Measurements from ENCODE around the gene LRRC55.

Gene LRRC55

DNA sequence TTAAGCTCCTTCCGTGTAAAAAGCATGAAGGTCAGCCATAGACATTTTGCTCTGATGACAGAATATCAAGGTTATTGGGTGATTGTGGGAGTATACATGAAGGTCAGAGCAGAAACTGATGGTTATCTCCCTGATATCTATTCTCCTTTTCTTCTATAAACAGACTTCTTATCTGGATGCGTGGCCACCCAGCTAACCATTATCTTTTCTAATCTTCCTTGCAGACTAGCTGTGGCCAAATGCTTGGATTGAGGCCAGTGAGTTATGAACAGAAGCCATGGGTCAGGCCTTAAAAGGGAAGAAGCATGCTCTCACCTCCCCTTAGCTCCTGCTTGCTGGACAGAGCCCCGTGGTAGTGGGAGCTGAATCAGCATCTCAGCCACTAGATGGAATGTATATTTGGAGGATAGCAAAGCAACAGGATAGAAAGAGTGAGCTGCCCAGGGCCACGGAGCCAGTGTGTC, 31.3 kb upstream of the LRRC55 start:
- Histone ChIP-seq H3F3A (ENCODE audit: insufficient read depth, low read length) (no peaks in the 10 kb centered on the region), H3K36me3 (replicated peaks; ENCODE audit: insufficient read depth, low read length) (no peaks in the 10 kb centered on the region), H3K27ac (ENCODE audit: low read length) (no peak overlapping the region), H2AFZ (ENCODE audit: low read length) (no peak overlapping the region), H3K9me2 (replicated peaks; ENCODE audit: insufficient read depth, low read length) (no peaks in the 10 kb centered on the region), H3K4me2 (ENCODE audit: low read depth, low read length) (no peak overlapping the region), H3K4me3 (ENCODE audit: low read length) (no peak overlapping the region), H3K79me2 (ENCODE audit: low read length) (no peaks in the 10 kb centered on the region), H4K20me1 (ENCODE audit: insufficient read depth, low read length) (no peaks in the 10 kb centered on the region), H3K27me3 (replicated peaks; ENCODE audit: insufficient read depth, low read length) (no peaks in the 10 kb centered on the region), H3K9me3 (replicated peaks; ENCODE audit: insufficient read depth, low read length) (no peaks in the 10 kb centered on the region), H3K9ac (ENCODE audit: low read length) (no peak overlapping the region), H3K4me1 (ENCODE audit: low read length) (no peaks in the 10 kb centered on the region)
- no peak for TF ChIP-seq EZH2 (optimal IDR thresholded peaks at IDR 0.05; ENCODE audit: low read depth, low read length)
- TF ChIP-seq, protein P1, sequence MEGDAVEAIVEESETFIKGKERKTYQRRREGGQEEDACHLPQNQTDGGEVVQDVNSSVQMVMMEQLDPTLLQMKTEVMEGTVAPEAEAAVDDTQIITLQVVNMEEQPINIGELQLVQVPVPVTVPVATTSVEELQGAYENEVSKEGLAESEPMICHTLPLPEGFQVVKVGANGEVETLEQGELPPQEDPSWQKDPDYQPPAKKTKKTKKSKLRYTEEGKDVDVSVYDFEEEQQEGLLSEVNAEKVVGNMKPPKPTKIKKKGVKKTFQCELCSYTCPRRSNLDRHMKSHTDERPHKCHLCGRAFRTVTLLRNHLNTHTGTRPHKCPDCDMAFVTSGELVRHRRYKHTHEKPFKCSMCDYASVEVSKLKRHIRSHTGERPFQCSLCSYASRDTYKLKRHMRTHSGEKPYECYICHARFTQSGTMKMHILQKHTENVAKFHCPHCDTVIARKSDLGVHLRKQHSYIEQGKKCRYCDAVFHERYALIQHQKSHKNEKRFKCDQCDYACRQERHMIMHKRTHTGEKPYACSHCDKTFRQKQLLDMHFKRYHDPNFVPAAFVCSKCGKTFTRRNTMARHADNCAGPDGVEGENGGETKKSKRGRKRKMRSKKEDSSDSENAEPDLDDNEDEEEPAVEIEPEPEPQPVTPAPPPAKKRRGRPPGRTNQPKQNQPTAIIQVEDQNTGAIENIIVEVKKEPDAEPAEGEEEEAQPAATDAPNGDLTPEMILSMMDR (IDR thresholded peaks at IDR 0.05; ENCODE audit: low read length), result no peak
- no peak for DNase-seq

DNA sequence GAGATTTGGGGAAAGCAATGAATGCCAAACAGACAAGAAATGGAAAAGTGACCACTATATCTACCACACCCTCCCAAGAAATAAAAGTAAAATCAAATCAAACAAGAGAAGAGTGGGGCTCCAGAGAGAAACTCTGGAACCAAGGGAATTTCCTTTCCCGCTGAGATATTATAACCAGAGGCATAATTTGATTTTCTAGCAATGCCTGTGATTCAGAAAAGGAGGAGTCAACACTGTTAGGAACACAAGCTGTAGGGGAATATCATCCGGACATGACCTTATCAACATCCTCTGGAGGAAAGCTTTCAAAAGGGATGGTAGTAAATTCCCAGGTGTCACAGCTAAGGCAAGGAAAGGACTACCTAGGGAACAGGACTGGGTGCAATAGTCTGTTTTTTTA, 29.6 kb upstream of the LRRC55 start:
- no peak overlapping the region for H3K9ac ChIP-seq (ENCODE audit: low read length)
- no peak overlapping the region for H3K4me2 ChIP-seq (ENCODE audit: low read depth, low read length)
- no peaks in the 10 kb centered on the region for H3K4me1 ChIP-seq (ENCODE audit: low read length)
- H3K9me3 ChIP-seq (replicated peaks; ENCODE audit: insufficient read depth, low read length), result no peaks in the 10 kb centered on the region
- H2AFZ ChIP-seq (ENCODE audit: low read length), result no peak overlapping the region
- TF ChIP-seq EZH2 (optimal IDR thresholded peaks at IDR 0.05; ENCODE audit: low read depth, low read length) (no peak), EZH2phosphoT487 (IDR thresholded peaks at IDR 0.05; ENCODE audit: low read length) (no peak)
- H3K4me3 ChIP-seq (ENCODE audit: low read length), result no peak overlapping the region
- no peak for DNase-seq
- H3K79me2 ChIP-seq (ENCODE audit: low read length), result no peaks in the 10 kb centered on the region
- H4K20me1 ChIP-seq (ENCODE audit: insufficient read depth, low read length), result no peaks in the 10 kb centered on the region
- H3K27me3 ChIP-seq (replicated peaks; ENCODE audit: insufficient read depth, low read length), result no peaks in the 10 kb centered on the region
- no peaks in the 10 kb centered on the region for H3F3A ChIP-seq (ENCODE audit: insufficient read depth, low read length)
- no peak overlapping the region for H3K27ac ChIP-seq (ENCODE audit: low read length)
- H3K36me3 ChIP-seq (replicated peaks; ENCODE audit: insufficient read depth, low read length), result no peaks in the 10 kb centered on the region
- no peaks in the 10 kb centered on the region for H3K9me2 ChIP-seq (replicated peaks; ENCODE audit: insufficient read depth, low read length)

DNA sequence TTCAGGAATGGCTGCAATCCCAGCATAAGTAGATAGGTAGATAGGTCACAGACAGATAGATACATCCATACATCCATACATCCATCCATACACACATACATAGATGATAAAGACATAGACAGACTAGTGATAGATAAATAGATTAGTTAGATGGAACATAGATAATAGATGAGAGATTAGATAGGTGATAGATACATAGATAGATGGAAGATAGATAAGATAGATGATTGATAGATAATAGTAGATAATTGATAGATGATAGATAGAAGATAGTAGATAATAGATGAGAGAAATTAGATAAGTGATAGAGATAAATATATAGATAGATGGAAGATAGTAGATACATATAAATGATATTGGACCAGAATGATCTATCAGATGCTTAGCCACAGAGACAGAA, 28.3 kb upstream of the LRRC55 start:
- H3K9ac ChIP-seq (ENCODE audit: low read length), result no peak overlapping the region
- no peaks in the 10 kb centered on the region for H4K20me1 ChIP-seq (ENCODE audit: insufficient read depth, low read length)
- no peaks in the 10 kb centered on the region for H3K9me3 ChIP-seq (replicated peaks; ENCODE audit: insufficient read depth, low read length)
- H3K4me1 ChIP-seq (ENCODE audit: low read length), result no peaks in the 10 kb centered on the region
- no peaks in the 10 kb centered on the region for H3K9me2 ChIP-seq (replicated peaks; ENCODE audit: insufficient read depth, low read length)
- H3K27me3 ChIP-seq (replicated peaks; ENCODE audit: insufficient read depth, low read length), result no peaks in the 10 kb centered on the region
- no peak for DNase-seq
- no peaks in the 10 kb centered on the region for H3K36me3 ChIP-seq (replicated peaks; ENCODE audit: insufficient read depth, low read length)
- TF ChIP-seq EZH2phosphoT487 (IDR thresholded peaks at IDR 0.05; ENCODE audit: low read length) (no peak), EZH2 (optimal IDR thresholded peaks at IDR 0.05; ENCODE audit: low read depth, low read length) (no peak)
- TF ChIP-seq, protein P1 (IDR thresholded peaks at IDR 0.05; ENCODE audit: low read length), result no peak
- H3F3A ChIP-seq (ENCODE audit: insufficient read depth, low read length), result no peaks in the 10 kb centered on the region
- H3K27ac ChIP-seq (ENCODE audit: low read length), result no peak overlapping the region
- no peak overlapping the region for H2AFZ ChIP-seq (ENCODE audit: low read length)
- H3K4me2 ChIP-seq (ENCODE audit: low read depth, low read length), result no peak overlapping the region
- H3K4me3 ChIP-seq (ENCODE audit: low read length), result no peak overlapping the region
- H3K79me2 ChIP-seq (ENCODE audit: low read length), result no peaks in the 10 kb centered on the region

DNA sequence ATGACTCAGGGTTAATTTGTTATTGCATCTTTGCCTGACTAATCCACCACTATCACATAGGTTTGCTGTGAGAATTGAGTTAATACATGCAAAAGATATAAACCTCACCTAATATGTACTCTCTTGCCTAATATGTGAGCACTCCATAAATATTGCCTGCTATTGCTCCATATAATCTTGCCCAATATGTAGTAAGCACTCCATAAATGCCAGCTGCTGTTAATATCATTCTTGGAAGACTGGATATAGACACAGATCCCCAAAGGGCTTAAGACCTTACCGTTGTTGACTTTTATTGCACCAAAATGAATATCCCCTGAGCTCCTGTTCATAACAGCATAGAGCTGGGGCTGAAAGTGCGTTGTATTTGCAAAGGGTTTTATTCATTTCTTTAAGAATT, 27.0 kb upstream of the LRRC55 start:
- Histone ChIP-seq H3K4me1 (ENCODE audit: low read length) (no peaks in the 10 kb centered on the region), H3F3A (ENCODE audit: insufficient read depth, low read length) (no peaks in the 10 kb centered on the region), H3K27ac (ENCODE audit: low read length) (no peak overlapping the region), H3K36me3 (replicated peaks; ENCODE audit: insufficient read depth, low read length) (no peaks in the 10 kb centered on the region), H3K79me2 (ENCODE audit: low read length) (no peaks in the 10 kb centered on the region), H3K9ac (ENCODE audit: low read length) (no peak overlapping the region), H3K9me3 (replicated peaks; ENCODE audit: insufficient read depth, low read length) (no peaks in the 10 kb centered on the region), H4K20me1 (ENCODE audit: insufficient read depth, low read length) (no peaks in the 10 kb centered on the region), H3K27me3 (replicated peaks; ENCODE audit: insufficient read depth, low read length) (no peaks in the 10 kb centered on the region), H2AFZ (ENCODE audit: low read length) (no peak overlapping the region), H3K4me3 (ENCODE audit: low read length) (no peak overlapping the region), H3K4me2 (ENCODE audit: low read depth, low read length) (no peak overlapping the region), H3K9me2 (replicated peaks; ENCODE audit: insufficient read depth, low read length) (no peaks in the 10 kb centered on the region)
- TF ChIP-seq EZH2 (optimal IDR thresholded peaks at IDR 0.05; ENCODE audit: low read depth, low read length), result no peak
- no peak for TF ChIP-seq EZH2phosphoT487 (IDR thresholded peaks at IDR 0.05; ENCODE audit: low read length)
- TF ChIP-seq, protein P1 (IDR thresholded peaks at IDR 0.05; ENCODE audit: low read length), result no peak
- DNase-seq, result no peak

Measured in MM.1S (cell line).